HEK293 (cell line): ENCODE results near the gene SPINK1.

ENCODE experiments used
- BCL11A ChIP-seq: fragments of 450-650 bp; formaldehyde crosslinking; IDR thresholded peaks from 2 replicates; pipeline ENCODE4 v1.5.1; 2016; ENCODE audit warnings: low read depth, missing biosample characterization, missing genetic modification characterization
- ELK4 ChIP-seq: IDR thresholded peaks from 2 replicates; pipeline ENCODE4 v1.6.1; 2011; ENCODE audit warnings: mild to moderate bottlenecking, low read depth, low read length, borderline replicate concordance
- SP2 ChIP-seq: fragments of 450-650 bp; formaldehyde crosslinking; IDR thresholded peaks from 2 replicates; pipeline ENCODE4 v1.5.1; 2016; ENCODE audit warnings: missing biosample characterization, missing genetic modification characterization
- WT1 ChIP-seq: fragments of 450-650 bp; formaldehyde crosslinking; IDR thresholded peaks from 2 replicates; pipeline ENCODE4 v1.5.1; 2016; ENCODE audit warnings: missing biosample characterization, missing genetic modification characterization
- ZBTB49 ChIP-seq: fragments of 450-650 bp; formaldehyde crosslinking; IDR thresholded peaks from 2 replicates; pipeline ENCODE4 v1.5.1; 2016; ENCODE audit warnings: missing biosample characterization, missing genetic modification characterization, low read depth
- ZNF146 ChIP-seq: fragments of 450-650 bp; formaldehyde crosslinking; IDR thresholded peaks from 2 replicates; pipeline ENCODE4 v1.5.1; 2016; ENCODE audit warnings: missing biosample characterization, missing genetic modification characterization
- ZNF175 ChIP-seq: fragments of 450-650 bp; formaldehyde crosslinking; IDR thresholded peaks from 2 replicates; pipeline ENCODE4 v1.5.1; 2016; ENCODE audit warnings: missing biosample characterization, missing genetic modification characterization
- ZNF529 ChIP-seq: fragments of 450-650 bp; formaldehyde crosslinking; IDR thresholded peaks from 2 replicates; pipeline ENCODE4 v1.5.1; 2017; ENCODE audit warnings: missing genetic modification characterization, missing biosample characterization; ENCODE audit not compliant: insufficient replicate concordance
- ZNF670 ChIP-seq: fragments of 450-650 bp; formaldehyde crosslinking; IDR thresholded peaks from 2 replicates; pipeline ENCODE4 v1.5.1; 2016; ENCODE audit warnings: missing biosample characterization, missing genetic modification characterization, low read depth
- TF ChIP-seq, protein P1 (sequence below): fragments of 450-650 bp; formaldehyde crosslinking; IDR thresholded peaks from 2 replicates; pipeline ENCODE4 v1.5.1; 2016; ENCODE audit warnings: missing biosample characterization, missing genetic modification characterization

DNA sequence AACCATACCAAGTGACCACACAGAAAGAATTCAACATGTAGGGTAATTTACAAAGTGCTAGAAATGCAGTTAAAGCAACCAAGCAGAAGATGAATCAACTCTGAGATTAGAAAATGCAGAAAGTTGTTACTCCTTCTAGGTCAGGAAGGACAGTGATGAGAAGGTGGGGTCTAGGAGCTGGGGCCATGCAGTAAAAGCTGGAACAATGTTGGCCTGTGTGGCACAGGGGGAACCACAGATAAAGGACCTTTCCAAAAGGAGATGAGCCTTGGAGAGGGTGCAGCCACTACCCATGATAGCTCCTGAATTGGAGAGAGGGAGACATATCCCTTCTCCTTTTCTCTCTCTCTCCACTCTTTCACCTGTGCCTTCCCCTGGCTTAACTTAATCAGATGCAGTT lies 44.7 kb upstream of the SPINK1 start:
- TF ChIP-seq WT1 (tag by site-specific recombination) (no peak), ZNF146 (no peak), ZNF175 (no peak), ZNF529 (tag by site-specific recombination) (no peak), ELK4 (no peak), ZNF670 (tag by site-specific recombination) (no peak), ZBTB49 (tag by site-specific recombination) (no peak), SP2 (tag by site-specific recombination) (no peak), BCL11A (tag by site-specific recombination) (no peak)
- TF ChIP-seq, protein P1, sequence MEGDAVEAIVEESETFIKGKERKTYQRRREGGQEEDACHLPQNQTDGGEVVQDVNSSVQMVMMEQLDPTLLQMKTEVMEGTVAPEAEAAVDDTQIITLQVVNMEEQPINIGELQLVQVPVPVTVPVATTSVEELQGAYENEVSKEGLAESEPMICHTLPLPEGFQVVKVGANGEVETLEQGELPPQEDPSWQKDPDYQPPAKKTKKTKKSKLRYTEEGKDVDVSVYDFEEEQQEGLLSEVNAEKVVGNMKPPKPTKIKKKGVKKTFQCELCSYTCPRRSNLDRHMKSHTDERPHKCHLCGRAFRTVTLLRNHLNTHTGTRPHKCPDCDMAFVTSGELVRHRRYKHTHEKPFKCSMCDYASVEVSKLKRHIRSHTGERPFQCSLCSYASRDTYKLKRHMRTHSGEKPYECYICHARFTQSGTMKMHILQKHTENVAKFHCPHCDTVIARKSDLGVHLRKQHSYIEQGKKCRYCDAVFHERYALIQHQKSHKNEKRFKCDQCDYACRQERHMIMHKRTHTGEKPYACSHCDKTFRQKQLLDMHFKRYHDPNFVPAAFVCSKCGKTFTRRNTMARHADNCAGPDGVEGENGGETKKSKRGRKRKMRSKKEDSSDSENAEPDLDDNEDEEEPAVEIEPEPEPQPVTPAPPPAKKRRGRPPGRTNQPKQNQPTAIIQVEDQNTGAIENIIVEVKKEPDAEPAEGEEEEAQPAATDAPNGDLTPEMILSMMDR (tag by site-specific recombination): no peak
